Activated naive CD8-positive, alpha-beta T cell (primary cell): Measurements from ENCODE around the gene ZFP36.

Source experiments
- H3K27ac Mint-ChIP-seq: one replicate; pipeline ENCODE4 v1.8.0; 2021; ENCODE audit warnings: mixed read lengths
- H3K27me3 Mint-ChIP-seq: one replicate; pipeline ENCODE4 v1.8.0; 2021; ENCODE audit warnings: mixed read lengths
- H3K36me3 Mint-ChIP-seq: one replicate; pipeline ENCODE4 v1.8.0; 2021; ENCODE audit warnings: mixed read lengths
- H3K4me1 Mint-ChIP-seq: one replicate; pipeline ENCODE4 v1.8.0; 2021; ENCODE audit warnings: low read depth, mixed read lengths
- H3K4me3 Mint-ChIP-seq: one replicate; pipeline ENCODE4 v1.8.0; 2021; ENCODE audit warnings: mild to moderate bottlenecking, mixed read lengths
- H3K9me3 Mint-ChIP-seq: one replicate; pipeline ENCODE4 v1.8.0; 2021; ENCODE audit warnings: low read depth, mixed read lengths

The ZFP36 gene

GRCh38 chr19:39379865-39380396, 26.7 kb upstream of the ZFP36 start:
- Mint-ChIP-seq H3K4me1 (no peaks in the 10 kb centered on the region), H3K27ac (no peak overlapping the region), H3K4me3 (no peak overlapping the region), H3K9me3 (no peaks in the 10 kb centered on the region), H3K27me3 (no peaks in the 10 kb centered on the region), H3K36me3 (peaks cover 5% of the 10 kb centered on the region)

DNA sequence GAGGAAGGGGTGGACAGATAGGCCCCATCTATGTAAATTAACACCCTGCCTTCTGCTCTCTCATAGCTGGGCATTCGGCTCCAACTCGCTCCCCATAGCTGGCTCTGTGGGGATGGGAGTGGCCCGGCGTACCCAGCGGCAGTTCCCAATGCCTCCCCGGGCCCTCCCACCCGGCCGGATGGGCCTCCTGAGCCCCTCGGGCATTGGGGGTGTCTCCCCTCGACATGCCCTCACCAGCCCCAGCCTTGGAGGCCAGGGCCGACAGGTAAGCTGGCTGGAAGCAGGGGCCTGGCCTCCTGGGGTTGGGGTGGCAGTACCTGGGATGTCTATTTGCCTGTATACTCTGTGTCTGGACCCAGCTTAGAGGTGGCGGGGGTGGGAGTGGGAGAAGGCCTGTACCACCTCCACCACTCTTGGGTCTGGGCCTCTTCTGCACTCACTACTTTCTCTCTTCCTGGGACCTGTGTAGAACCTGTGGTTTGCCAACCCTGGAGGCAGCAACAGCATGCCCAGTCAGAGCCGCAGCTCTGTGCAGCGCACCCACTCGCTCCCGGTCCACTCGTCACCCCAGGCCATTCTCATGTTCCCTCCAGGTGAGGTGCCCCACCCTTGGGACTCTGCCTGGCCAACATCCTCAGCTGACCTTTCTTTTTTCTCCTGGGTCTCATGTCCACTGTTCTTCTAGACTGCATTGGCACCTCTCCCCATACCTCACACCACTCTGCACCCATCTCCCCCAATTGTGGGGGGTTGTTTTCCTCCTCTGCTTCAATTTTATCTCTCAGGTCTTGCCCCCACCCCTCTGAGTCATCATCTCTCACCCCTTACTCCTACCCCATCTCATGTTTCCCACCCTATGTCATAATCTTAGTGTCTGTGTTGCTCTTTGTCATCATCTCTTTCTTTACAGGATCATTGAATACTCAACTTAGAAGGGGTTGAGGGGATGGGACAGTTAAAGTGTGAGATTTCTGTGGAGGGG, 25.8 kb upstream of the ZFP36 start:
- H3K9me3 Mint-ChIP-seq, result no peaks in the 10 kb centered on the region
- H3K4me3 Mint-ChIP-seq, result no peak overlapping the region
- H3K4me1 Mint-ChIP-seq, result peaks cover 2% of the 10 kb centered on the region
- H3K27ac Mint-ChIP-seq, result no peak overlapping the region
- H3K36me3 Mint-ChIP-seq, result peaks cover 4% of the 10 kb centered on the region
- no peaks in the 10 kb centered on the region for H3K27me3 Mint-ChIP-seq

- Mint-ChIP-seq H3K4me1 (peaks cover 4% of the 10 kb centered on the region), H3K9me3 (no peaks in the 10 kb centered on the region), H3K4me3 (no peak overlapping the region), H3K27ac (no peak overlapping the region), H3K27me3 (no peaks in the 10 kb centered on the region), H3K36me3 (peaks cover 4% of the 10 kb centered on the region)
Measured at GRCh38 chr19:39381910-39382611, 24.6 kb upstream of the ZFP36 start.

DNA sequence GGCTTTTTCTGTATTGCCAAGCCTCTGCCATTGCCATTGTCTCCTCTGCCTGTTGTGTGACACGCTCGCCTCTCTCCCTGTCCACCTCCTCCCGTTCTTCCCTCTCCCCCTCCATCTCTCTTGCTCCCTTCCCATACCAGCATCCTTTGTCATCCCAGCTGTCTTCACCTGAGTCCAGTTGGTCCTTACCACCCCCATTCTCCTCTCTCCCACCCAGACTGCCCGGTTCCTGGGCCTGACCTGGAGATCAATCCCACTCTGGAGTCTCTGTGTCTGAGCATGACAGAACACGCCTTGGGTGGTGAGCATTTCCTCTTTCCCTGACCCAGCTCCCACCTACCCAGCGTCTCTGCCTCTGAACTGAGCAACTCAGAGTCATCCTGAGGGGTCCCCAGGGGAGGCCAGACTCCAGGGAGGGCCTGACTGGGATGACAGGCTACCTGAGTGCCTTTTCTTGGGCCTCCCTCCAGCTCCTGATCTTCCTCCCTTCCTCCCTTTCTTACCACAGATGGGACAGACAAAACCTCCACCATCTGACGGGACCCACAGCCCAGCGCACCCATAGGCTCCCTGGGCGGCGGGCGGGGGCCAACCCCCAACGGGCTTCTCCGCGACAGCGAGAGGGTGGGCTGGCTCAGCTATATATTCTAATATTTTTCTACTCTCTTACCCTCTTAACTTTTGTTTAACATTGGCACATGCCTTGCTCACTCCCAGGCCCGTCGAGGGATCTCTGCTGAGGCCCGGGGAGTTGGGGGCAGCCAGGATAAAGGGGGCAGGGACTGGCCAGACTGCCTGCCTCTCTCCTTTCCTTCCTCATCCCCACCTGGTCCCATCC, 23.4 kb upstream of the ZFP36 start:
- no peak overlapping the region for H3K27ac Mint-ChIP-seq
- no peaks in the 10 kb centered on the region for H3K9me3 Mint-ChIP-seq
- H3K4me1 Mint-ChIP-seq, result peaks cover 4% of the 10 kb centered on the region
- no peaks in the 10 kb centered on the region for H3K27me3 Mint-ChIP-seq
- peaks cover 4% of the 10 kb centered on the region for H3K36me3 Mint-ChIP-seq
- H3K4me3 Mint-ChIP-seq, result no peak overlapping the region

DNA sequence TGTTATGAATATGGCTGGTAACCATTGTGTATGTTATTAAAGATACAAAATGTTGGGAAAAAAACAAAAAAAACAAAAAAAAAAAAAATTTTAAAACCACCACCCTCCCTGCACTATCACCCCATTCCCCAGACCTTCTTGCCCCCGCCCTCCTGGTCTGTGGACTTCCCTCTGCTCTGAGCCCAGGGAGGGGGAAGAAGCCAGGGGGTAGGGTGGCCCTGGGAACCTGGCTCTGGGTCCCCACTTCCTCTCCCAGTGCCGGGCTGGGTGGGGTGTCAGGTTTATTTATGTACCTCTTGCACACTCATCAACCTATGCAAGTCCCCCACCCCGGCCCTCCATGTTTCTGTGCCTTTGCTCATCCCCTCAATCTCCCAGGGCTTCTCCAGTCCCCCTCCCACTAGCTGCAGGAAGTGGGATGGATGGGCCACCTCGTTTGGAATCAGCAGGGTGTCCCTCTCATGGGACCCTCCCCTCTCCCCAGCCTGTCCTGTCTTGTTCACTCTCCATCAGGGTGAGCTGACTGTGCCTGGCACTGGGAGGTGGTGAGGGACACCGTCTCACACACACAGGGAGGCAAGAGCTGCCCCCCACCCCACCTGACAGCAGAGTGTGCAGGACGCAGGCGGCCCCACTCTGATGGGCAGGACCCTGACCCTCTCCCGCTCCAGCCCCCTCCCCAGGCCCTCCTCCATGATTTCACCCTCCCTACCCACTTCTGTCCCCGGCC, 21.6 kb upstream of the ZFP36 start:
- no peak overlapping the region for H3K4me3 Mint-ChIP-seq
- no peaks in the 10 kb centered on the region for H3K27me3 Mint-ChIP-seq
- H3K36me3 Mint-ChIP-seq, result peaks cover 8% of the 10 kb centered on the region
- no peaks in the 10 kb centered on the region for H3K9me3 Mint-ChIP-seq
- no peak overlapping the region for H3K27ac Mint-ChIP-seq
- peaks cover 12% of the 10 kb centered on the region for H3K4me1 Mint-ChIP-seq

- Mint-ChIP-seq H3K36me3 (peaks cover 6% of the 10 kb centered on the region), H3K9me3 (no peaks in the 10 kb centered on the region), H3K27ac (peak overlapping the region; percentile 42), H3K4me3 (no peak overlapping the region), H3K4me1 (peaks cover 17% of the 10 kb centered on the region), H3K27me3 (no peaks in the 10 kb centered on the region)
Measured at GRCh38 chr19:39385629-39386411, 20.8 kb upstream of the ZFP36 start.

GRCh38 chr19:39386557-39386956, 20.1 kb upstream of the ZFP36 start:
- H3K4me1 Mint-ChIP-seq, result peaks cover 24% of the 10 kb centered on the region
- H3K4me3 Mint-ChIP-seq, result no peak overlapping the region
- no peaks in the 10 kb centered on the region for H3K27me3 Mint-ChIP-seq
- H3K27ac Mint-ChIP-seq, result no peak overlapping the region
- H3K9me3 Mint-ChIP-seq, result no peaks in the 10 kb centered on the region
- H3K36me3 Mint-ChIP-seq, result peaks cover 4% of the 10 kb centered on the region

- Mint-ChIP-seq H3K27ac (peak overlapping the region; percentile 87), H3K36me3 (peaks cover 4% of the 10 kb centered on the region)
Measured at GRCh38 chr19:39388657-39389056, 18.0 kb upstream of the ZFP36 start.

GRCh38 chr19:39389631-39390414, 16.8 kb upstream of the ZFP36 start:
- Mint-ChIP-seq H3K27ac (peak overlapping the region; percentile 87), H3K36me3 (peaks cover 4% of the 10 kb centered on the region), H3K9me3 (no peaks in the 10 kb centered on the region), H3K4me1 (peaks cover 33% of the 10 kb centered on the region), H3K27me3 (no peaks in the 10 kb centered on the region), H3K4me3 (peak overlapping the region; percentile 93)

More at GRCh38 chr19:39388657-39389056, 18.0 kb upstream of the ZFP36 start:
- H3K9me3 Mint-ChIP-seq, result no peaks in the 10 kb centered on the region
- no peaks in the 10 kb centered on the region for H3K27me3 Mint-ChIP-seq
- H3K4me3 Mint-ChIP-seq, result no peak overlapping the region
- H3K4me1 Mint-ChIP-seq, result peaks cover 33% of the 10 kb centered on the region

DNA sequence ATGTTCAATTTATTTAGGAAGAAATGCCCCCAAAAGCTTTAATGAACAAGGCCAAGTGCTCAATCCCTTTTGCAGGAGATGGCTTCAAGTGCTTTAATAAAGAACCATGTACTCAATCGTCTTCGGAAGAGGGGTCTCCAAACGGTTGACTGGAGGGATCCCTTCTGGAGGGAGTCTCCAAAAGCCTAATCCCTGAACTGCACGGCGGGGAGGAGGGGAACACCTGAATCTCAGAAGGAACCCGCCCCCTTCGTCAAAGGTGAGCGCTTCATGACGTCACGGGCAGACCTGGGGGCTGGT, 16.2 kb upstream of the ZFP36 start:
- H3K4me1 Mint-ChIP-seq, result peaks cover 37% of the 10 kb centered on the region
- no peaks in the 10 kb centered on the region for H3K27me3 Mint-ChIP-seq
- H3K4me3 Mint-ChIP-seq, result peak overlapping the region; percentile 93
- H3K36me3 Mint-ChIP-seq, result peaks cover 4% of the 10 kb centered on the region
- no peaks in the 10 kb centered on the region for H3K9me3 Mint-ChIP-seq
- H3K27ac Mint-ChIP-seq, result peak overlapping the region; percentile 87

GRCh38 chr19:39390751-39391437, 15.8 kb upstream of the ZFP36 start, which contains the start of the genes MED29 and PAF1:
Gene MED29 (plus strand): TSS chr19:39391378. CDS start chr19:39391423, 45 bp downstream.
Gene PAF1 (minus strand): TSS chr19:39391106. CDS start chr19:39390864, 242 bp downstream.
- peaks cover 4% of the 10 kb centered on the region for H3K36me3 Mint-ChIP-seq
- peaks cover 35% of the 10 kb centered on the region for H3K4me1 Mint-ChIP-seq
- peak within 1 kb of the TSS; percentile 87 for H3K27ac Mint-ChIP-seq
- no peaks in the 10 kb centered on the region for H3K9me3 Mint-ChIP-seq
- H3K27me3 Mint-ChIP-seq, result no peaks in the 10 kb centered on the region
- H3K4me3 Mint-ChIP-seq, result peak within 1 kb of the TSS; percentile 93
